RPMI7951 (cell line): ENCODE results near the gene LYST. TPM values are rescaled to one million over a fixed set of nuclear protein-coding genes. Genes with fewer than 3 reads are reported as not detected.
"Not testable (repeated sequence)": the region's sequence is repeated elsewhere in the genome, so short reads cannot be mapped to it uniquely, and the experiment has no call there.

Source experiments
- DNase-seq: peaks from one replicate; pipeline ENCODE4 v3.0.0-alpha.2; 2012; ENCODE audit warnings: low read depth
- total RNA-seq: library from RNA; depleted of rRNA; stranded (reverse); fragments of >200 nt; shearing (Covaris generic); gene quantifications from 2 replicates; pipeline ENCODE4 v1.2.3, GENCODE V29; 2014

LYST gene
- total RNA-seq, 1 experiment from 2014 or later: 16.9 TPM

- no peak for DNase-seq
Measured at GRCh38 chr1:235858766-235859165, 7.9 kb downstream of the LYST start.

- DNase-seq: no peak
Measured at GRCh38 chr1:235857756-235858155, 8.9 kb downstream of the LYST start.

- no peak for DNase-seq
Measured at GRCh38 chr1:235855811-235856429, 10.8 kb downstream of the LYST start.

GRCh38 chr1:235854347-235854746 is 12.4 kb downstream of the LYST start:
- no peak for DNase-seq

- no peak for DNase-seq
Measured at GRCh38 chr1:235853653-235854052, 13.1 kb downstream of the LYST start.

- peak; percentile 34 for DNase-seq
Measured at GRCh38 chr1:235852887-235853286, 13.8 kb downstream of the LYST start.

GRCh38 chr1:235851939-235852338 is 14.8 kb downstream of the LYST start:
- DNase-seq: no peak

- not testable (repeated sequence) for DNase-seq
Measured at GRCh38 chr1:235848251-235848650, 18.5 kb downstream of the LYST start.

GRCh38 chr1:235845656-235846107 is 21.0 kb downstream of the LYST start:
- DNase-seq: peak; percentile 51

GRCh38 chr1:235844776-235845175 is 21.9 kb downstream of the LYST start:
- no peak for DNase-seq

- DNase-seq: peak; percentile 52
Measured at GRCh38 chr1:235843461-235843961, 23.2 kb downstream of the LYST start.

- no peak for DNase-seq
Measured at GRCh38 chr1:235841938-235842545, 24.7 kb downstream of the LYST start.

GRCh38 chr1:235838021-235838420 is 28.7 kb downstream of the LYST start:
- no peak for DNase-seq

GRCh38 chr1:235835226-235835625 is 31.5 kb downstream of the LYST start:
- peak; percentile 75 for DNase-seq

GRCh38 chr1:235834620-235835019 is 32.1 kb downstream of the LYST start:
- peak; percentile 6 for DNase-seq

- no peak for DNase-seq
Measured at GRCh38 chr1:235832011-235832410, 34.7 kb downstream of the LYST start.

GRCh38 chr1:235831148-235831547 is 35.6 kb downstream of the LYST start:
- peak; percentile 39 for DNase-seq

GRCh38 chr1:235826102-235826854 is 40.4 kb downstream of the LYST start:
- DNase-seq: no peak

GRCh38 chr1:235825229-235825628 is 41.5 kb downstream of the LYST start:
- DNase-seq: no peak

GRCh38 chr1:235823684-235824083 is 43.0 kb downstream of the LYST start:
- DNase-seq: no peak

- DNase-seq: peak; percentile 6
Measured at GRCh38 chr1:235822685-235823084, 44.0 kb downstream of the LYST start.

GRCh38 chr1:235821361-235821981 is 45.2 kb downstream of the LYST start:
- peak; percentile 31 for DNase-seq
